AG09309 (cell line): ENCODE measurements around the gene ATG2A.

Experiments
- DNase-seq: peaks from one replicate; pipeline ENCODE4 v3.0.0-alpha.2; 2010; ENCODE audit warnings: low read depth
- H3K4me3 ChIP-seq: 2 replicates; pipeline ENCODE4 v1.5.1; 2011; ENCODE audit warnings: mild to moderate bottlenecking, low read depth, low read length, moderate library complexity; ENCODE audit not compliant: control insufficient read depth
- TF ChIP-seq, protein P1 (sequence below): IDR thresholded peaks from 2 replicates; pipeline ENCODE4 v1.5.1; 2011; ENCODE audit warnings: mild to moderate bottlenecking, low read depth, low read length, inconsistent platforms; ENCODE audit not compliant: insufficient read depth, control insufficient read depth; ENCODE audit errors: missing control alignments

Gene ATG2A

DNA sequence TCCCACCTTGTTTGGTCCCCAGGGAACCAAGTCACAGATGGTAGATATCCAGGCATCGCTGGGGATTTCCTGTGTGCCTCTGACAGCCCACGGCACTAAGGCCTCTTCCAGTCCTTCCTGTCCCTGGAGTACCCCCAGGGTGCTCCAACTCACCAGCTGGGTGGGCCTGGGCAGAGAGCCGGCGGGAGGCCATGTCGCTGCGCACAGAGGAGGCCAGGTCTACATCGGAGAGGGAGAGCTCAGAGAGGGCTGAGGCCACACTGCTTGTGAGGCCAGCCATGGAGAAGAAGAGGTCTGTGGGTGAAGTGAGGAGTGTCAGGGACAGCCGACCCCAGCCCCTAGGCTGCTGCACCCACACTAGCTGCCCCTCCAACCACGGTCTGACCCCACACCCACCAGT, 5.3 kb downstream of the ATG2A start:
- TF ChIP-seq, protein P1, sequence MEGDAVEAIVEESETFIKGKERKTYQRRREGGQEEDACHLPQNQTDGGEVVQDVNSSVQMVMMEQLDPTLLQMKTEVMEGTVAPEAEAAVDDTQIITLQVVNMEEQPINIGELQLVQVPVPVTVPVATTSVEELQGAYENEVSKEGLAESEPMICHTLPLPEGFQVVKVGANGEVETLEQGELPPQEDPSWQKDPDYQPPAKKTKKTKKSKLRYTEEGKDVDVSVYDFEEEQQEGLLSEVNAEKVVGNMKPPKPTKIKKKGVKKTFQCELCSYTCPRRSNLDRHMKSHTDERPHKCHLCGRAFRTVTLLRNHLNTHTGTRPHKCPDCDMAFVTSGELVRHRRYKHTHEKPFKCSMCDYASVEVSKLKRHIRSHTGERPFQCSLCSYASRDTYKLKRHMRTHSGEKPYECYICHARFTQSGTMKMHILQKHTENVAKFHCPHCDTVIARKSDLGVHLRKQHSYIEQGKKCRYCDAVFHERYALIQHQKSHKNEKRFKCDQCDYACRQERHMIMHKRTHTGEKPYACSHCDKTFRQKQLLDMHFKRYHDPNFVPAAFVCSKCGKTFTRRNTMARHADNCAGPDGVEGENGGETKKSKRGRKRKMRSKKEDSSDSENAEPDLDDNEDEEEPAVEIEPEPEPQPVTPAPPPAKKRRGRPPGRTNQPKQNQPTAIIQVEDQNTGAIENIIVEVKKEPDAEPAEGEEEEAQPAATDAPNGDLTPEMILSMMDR, result no peak
- no peak for DNase-seq
- H3K4me3 ChIP-seq, result no peak overlapping the region

DNA sequence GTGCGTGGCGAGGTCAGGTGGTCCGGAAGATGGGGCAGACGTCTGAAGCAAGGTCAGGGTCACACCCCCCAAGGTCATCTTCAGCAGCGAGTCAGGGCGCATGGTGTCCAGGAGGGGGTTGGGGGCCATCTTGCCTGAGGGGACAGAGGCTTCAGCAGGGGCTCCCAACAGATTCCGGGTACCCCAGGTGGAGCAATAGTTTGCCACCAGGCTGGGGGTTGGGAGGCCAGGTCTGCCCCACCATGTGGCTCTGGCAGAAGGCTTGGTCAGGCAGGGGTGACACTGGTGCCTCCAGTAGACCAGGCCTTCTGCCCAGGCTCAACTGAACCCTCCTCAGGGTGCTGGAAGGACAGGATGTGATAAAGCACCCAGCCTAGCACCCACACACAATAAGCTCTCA, 5.9 kb downstream of the ATG2A start:
- TF ChIP-seq, protein P1, result no peak
- DNase-seq, result no peak

DNA sequence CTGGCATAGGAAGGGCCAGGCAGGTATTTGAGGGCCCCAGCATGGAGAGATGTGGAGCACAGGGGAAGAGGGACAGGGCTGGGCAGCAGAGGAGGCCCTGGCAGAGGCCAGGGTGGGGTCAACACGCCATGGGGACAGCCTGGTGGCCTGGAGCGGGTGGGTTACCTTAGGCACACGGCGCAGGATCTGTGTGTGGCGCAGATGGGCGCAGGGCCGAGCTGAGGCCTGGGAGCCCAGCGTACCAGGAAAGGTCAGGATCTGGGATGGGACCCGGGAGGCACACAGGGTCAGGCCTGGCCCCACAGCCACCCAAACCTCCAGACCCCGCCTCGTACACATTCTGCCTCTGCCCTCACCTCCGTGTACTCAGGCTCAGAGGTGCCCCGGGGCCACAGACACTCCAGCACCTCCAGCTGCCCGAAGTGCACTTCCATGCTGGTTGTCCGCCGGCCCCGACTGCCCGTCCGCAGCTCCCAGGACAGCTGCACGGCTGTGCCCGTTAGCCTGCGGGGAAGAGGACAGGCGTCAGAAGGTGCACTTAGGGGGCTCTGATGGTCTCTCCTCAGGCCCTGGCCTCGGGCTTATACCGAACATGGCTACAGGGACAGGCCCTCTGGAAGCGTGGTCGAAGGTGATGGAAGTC, 6.4 kb downstream of the ATG2A start:
- no peak for DNase-seq
- TF ChIP-seq, protein P1, result no peak
- H3K4me3 ChIP-seq, result no peak overlapping the region

More for the DNA sequence above, 5.9 kb downstream of the ATG2A start:
- H3K4me3 ChIP-seq, result no peak overlapping the region

DNA sequence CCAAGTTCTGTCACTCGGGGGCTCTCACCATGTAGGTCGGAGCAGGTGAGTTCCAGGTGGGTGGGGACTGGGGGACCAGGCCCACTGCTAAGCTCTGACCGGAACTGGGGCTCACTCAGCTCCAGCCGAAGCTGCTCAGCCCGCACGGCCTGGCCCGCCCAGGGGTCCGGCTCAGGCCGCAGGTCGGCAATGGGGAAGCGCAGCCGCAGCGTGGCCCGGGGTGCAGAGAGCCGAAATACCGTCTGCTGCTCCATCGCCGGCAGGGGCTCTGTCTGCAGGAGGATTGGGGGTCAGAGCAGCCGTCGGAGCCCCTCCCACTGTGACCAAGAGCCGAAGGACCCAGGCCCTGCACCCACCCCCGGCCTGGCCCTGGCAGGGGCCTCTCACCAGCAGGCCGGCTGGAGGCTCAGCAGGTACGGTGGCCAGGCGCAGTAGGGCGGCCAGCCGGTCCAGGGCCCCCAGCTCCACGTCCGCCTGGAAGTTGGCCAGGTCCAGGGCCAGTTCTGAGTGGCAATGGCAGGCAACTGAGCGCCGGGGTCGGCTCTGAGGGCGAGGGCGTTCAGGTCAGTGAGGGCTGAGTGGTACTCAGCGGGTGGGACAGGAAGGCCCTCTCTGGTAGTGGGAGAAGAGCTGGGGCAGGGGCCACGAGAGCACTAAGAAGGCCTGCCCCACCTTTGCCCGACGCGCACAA, 7.2 kb downstream of the ATG2A start:
- DNase-seq, result no peak
- TF ChIP-seq, protein P1, result no peak
- no peak overlapping the region for H3K4me3 ChIP-seq

DNA sequence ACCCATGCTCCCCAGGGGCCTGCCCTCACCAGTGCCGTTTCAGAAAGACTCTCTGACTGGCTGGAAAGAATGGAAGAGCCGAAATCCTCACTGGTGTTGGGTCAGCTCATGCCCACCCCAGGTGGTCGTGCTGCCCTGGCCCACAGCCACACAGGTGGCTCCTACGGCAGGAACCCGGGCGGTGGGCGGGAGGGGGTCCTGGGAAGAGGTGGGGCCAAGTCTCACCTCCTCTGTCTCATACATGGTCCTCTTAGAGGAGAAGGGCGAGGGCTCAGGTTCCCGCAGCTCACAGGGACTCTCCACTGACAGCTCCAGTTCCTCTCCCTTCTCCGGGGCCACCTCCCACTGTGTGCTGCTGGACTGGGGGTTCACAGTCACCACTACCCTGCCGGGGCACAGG, 8.2 kb downstream of the ATG2A start:
- no peak for DNase-seq
- H3K4me3 ChIP-seq, result no peak overlapping the region
- TF ChIP-seq, protein P1, result no peak

DNA sequence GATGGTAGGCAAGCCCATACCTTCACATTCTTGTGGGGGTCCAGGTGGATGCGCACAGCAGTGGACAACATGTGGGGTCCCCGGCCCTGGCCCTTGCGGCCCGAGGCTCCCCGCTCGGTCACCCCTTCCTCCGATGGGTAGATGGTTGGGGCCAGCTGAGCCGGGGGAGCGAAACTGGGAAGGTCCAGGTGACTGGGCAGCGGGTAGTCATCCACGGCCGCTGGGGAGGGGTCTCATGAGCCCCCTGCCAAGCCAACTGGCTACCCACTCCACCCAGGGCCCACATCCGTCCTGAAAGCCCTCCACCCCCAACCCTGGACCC, 10.7 kb downstream of the ATG2A start:
- no peak for DNase-seq
- H3K4me3 ChIP-seq, result no peak overlapping the region
- TF ChIP-seq, protein P1, result no peak
